ENCODE results near the gene MRPL54. TPM values are rescaled to one million over a fixed set of nuclear protein-coding genes. Genes with fewer than 3 reads are reported as not detected.

Gene MRPL54
- total RNA-seq, 1 experiment from 2014 or later = 73.9 TPM

- DNase-seq = no peak
- BruUV-seq (replicated peaks) = no TSS peak
- H3K9me3 ChIP-seq (ENCODE audit: low read length) = no peaks in the 10 kb centered on the region
- H3K79me2 ChIP-seq (ENCODE audit: low read length) = no peaks in the 10 kb centered on the region
- H3K9me2 ChIP-seq (replicated peaks; ENCODE audit: low read length) = no peaks in the 10 kb centered on the region
- H3K36me3 ChIP-seq (ENCODE audit: low read depth, low read length) = no peaks in the 10 kb centered on the region
- ATAC-seq = no peak
- H3K9ac ChIP-seq (ENCODE audit: low read length) = no peak overlapping the region
- H3K27me3 ChIP-seq (ENCODE audit: low read length) = no peaks in the 10 kb centered on the region
- H3K27ac ChIP-seq (ENCODE audit: low read length) = no peak overlapping the region
- intact Hi-C loops (cut with micrococcal nuclease) = no loop called here
- H3K4me1 ChIP-seq (ENCODE audit: insufficient read depth, low read length) = no peaks in the 10 kb centered on the region
- no peaks in the 10 kb centered on the region for H4K20me1 ChIP-seq (ENCODE audit: low read length)
- H3K4me2 ChIP-seq (ENCODE audit: low read length) = no peak overlapping the region
- TF ChIP-seq EZH2 (IDR thresholded peaks at IDR 0.05; ENCODE audit: low read length, unreplicated experiment) (no peak), EZH2phosphoT487 (IDR thresholded peaks at IDR 0.05; ENCODE audit: borderline replicate concordance, low read length) (no peak), CTCF (conservative IDR thresholded peaks at IDR 0.05; ENCODE audit: low read depth, low read length) (no peak)
- CTCF ChIA-PET = no interaction called here
- POLR2A ChIA-PET (ENCODE audit: unreplicated experiment) = no interaction called here
- no peaks in the 10 kb centered on the region for H3F3A ChIP-seq (ENCODE audit: low read length, unreplicated experiment)
- H3K4me3 ChIP-seq (ENCODE audit: low read length) = no peak overlapping the region
- H2AFZ ChIP-seq (ENCODE audit: low read length) = no peak overlapping the region
Measured at GRCh38 chr19:3771000-3771905, 8.8 kb downstream of the MRPL54 start.

GRCh38 chr19:3771906-3772455 lies 9.5 kb downstream of the MRPL54 start, which contains the start of gene RAX2:
RAX2 (minus strand) TSS chr19:3772228; CDS start chr19:3771742, 486 bp downstream.
- no peak within 1 kb of the TSS for H3K9ac ChIP-seq (ENCODE audit: low read length)
- DNase-seq = no peak
- H3F3A ChIP-seq (ENCODE audit: low read length, unreplicated experiment) = no peaks in the 10 kb centered on the region
- H3K9me2 ChIP-seq (replicated peaks; ENCODE audit: low read length) = no peaks in the 10 kb centered on the region
- TF ChIP-seq CTCF (conservative IDR thresholded peaks at IDR 0.05; ENCODE audit: low read depth, low read length) (no peak), EZH2phosphoT487 (IDR thresholded peaks at IDR 0.05; ENCODE audit: borderline replicate concordance, low read length) (no peak), EZH2 (IDR thresholded peaks at IDR 0.05; ENCODE audit: low read length, unreplicated experiment) (no peak)
- H3K27me3 ChIP-seq (ENCODE audit: low read length) = no peaks in the 10 kb centered on the region
- intact Hi-C loops (cut with micrococcal nuclease) = no loop called here
- no peaks in the 10 kb centered on the region for H3K36me3 ChIP-seq (ENCODE audit: low read depth, low read length)
- H3K4me3 ChIP-seq (ENCODE audit: low read length) = no peak within 1 kb of the TSS
- ATAC-seq = no peak
- H3K4me1 ChIP-seq (ENCODE audit: insufficient read depth, low read length) = no peaks in the 10 kb centered on the region
- H3K27ac ChIP-seq (ENCODE audit: low read length) = no peak within 1 kb of the TSS
- H3K9me3 ChIP-seq (ENCODE audit: low read length) = no peaks in the 10 kb centered on the region
- H3K79me2 ChIP-seq (ENCODE audit: low read length) = no peaks in the 10 kb centered on the region
- BruUV-seq (replicated peaks) = no TSS peak
- CTCF ChIA-PET = no interaction called here
- H4K20me1 ChIP-seq (ENCODE audit: low read length) = no peaks in the 10 kb centered on the region
- no peak within 1 kb of the TSS for H3K4me2 ChIP-seq (ENCODE audit: low read length)
- POLR2A ChIA-PET (ENCODE audit: unreplicated experiment) = no interaction called here
- H2AFZ ChIP-seq (ENCODE audit: low read length) = no peak within 1 kb of the TSS

All from PC-3 (cell line).